SK-N-SH treated with all-trans-retinoic acid at 6 μM for 48 hours (cell line): ENCODE results near the gene CORT.

Experiments used
- ATAC-seq: fragments of 200-7000 bp; cut with Tn5 transposase; 3 replicates; pipeline ENCODE4 v1.9.1; 2020; ENCODE audit warnings: mild to moderate bottlenecking, moderate library complexity
- ARNTL ChIP-seq: fragments of 450-650 bp; formaldehyde crosslinking; IDR thresholded peaks from 2 replicates; pipeline ENCODE4 v1.5.0; 2020; ENCODE audit warnings: low read depth, mild to moderate bottlenecking, moderate library complexity, borderline replicate concordance
- BACH2 ChIP-seq: fragments of 250-450 bp; sonication (Bioruptor Pico); IDR thresholded peaks from 2 replicates; pipeline ENCODE4 v1.9.0; 2021; ENCODE audit warnings: mild to moderate bottlenecking, borderline replicate concordance
- CREB5 ChIP-seq: fragments of 250-450 bp; sonication (Bioruptor Pico); IDR thresholded peaks from 2 replicates; pipeline ENCODE4 v1.5.1; 2020; ENCODE audit warnings: low read depth, mild to moderate bottlenecking, moderate library complexity
- CSDC2 ChIP-seq: fragments of 250-450 bp; sonication (Bioruptor Pico); IDR thresholded peaks from 2 replicates; pipeline ENCODE4 v1.5.0; 2020; ENCODE audit warnings: mild to moderate bottlenecking, moderate library complexity
- ESRRG ChIP-seq: fragments of 250-450 bp; sonication (Bioruptor Pico); IDR thresholded peaks from 2 replicates; pipeline ENCODE4 v1.6.1; 2021; ENCODE audit warnings: mild to moderate bottlenecking
- GLIS3 ChIP-seq: fragments of 250-450 bp; sonication (Bioruptor Pico); IDR thresholded peaks from 2 replicates; pipeline ENCODE4 v1.5.0; 2020; ENCODE audit warnings: mild to moderate bottlenecking, moderate library complexity
- ISL1 ChIP-seq: fragments of 250-450 bp; sonication (Bioruptor Pico); IDR thresholded peaks from 2 replicates; pipeline ENCODE4 v2.1.2; 2022; ENCODE audit warnings: mild to moderate bottlenecking, moderate library complexity
- OSR1 ChIP-seq: fragments of 250-450 bp; sonication (Bioruptor Pico); IDR thresholded peaks from 2 replicates; pipeline ENCODE4 v1.8.0; 2022; ENCODE audit warnings: moderate library complexity, mild to moderate bottlenecking, inconsistent platforms
- PATZ1 ChIP-seq: fragments of 250-450 bp; sonication (Bioruptor Pico); IDR thresholded peaks from 2 replicates; pipeline ENCODE4 v1.8.0; 2020; ENCODE audit warnings: mild to moderate bottlenecking, moderate library complexity, borderline replicate concordance
- PPARA ChIP-seq: fragments of 250-450 bp; sonication (Bioruptor Pico); IDR thresholded peaks from 2 replicates; pipeline ENCODE4 v1.5.0; 2020; ENCODE audit warnings: mild to moderate bottlenecking, borderline replicate concordance
- RARB ChIP-seq: fragments of 250-450 bp; sonication (Bioruptor Pico); IDR thresholded peaks from 2 replicates; pipeline ENCODE4 v1.8.0; 2021; ENCODE audit warnings: mild to moderate bottlenecking, moderate library complexity
- SNAI2 ChIP-seq: fragments of 250-450 bp; sonication (Bioruptor Pico); IDR thresholded peaks from 2 replicates; pipeline ENCODE4 v1.5.0; 2020; ENCODE audit warnings: mild to moderate bottlenecking, moderate library complexity
- TCF4 ChIP-seq: fragments of 250-450 bp; sonication (Bioruptor Pico); IDR thresholded peaks from 2 replicates; pipeline ENCODE4 v1.8.0; 2021; ENCODE audit warnings: mild to moderate bottlenecking, moderate library complexity, borderline replicate concordance
- TOX ChIP-seq: fragments of 250-450 bp; sonication (Bioruptor Pico); IDR thresholded peaks from 2 replicates; pipeline ENCODE4 v1.8.0; 2021; ENCODE audit warnings: mild to moderate bottlenecking, moderate library complexity, borderline replicate concordance
- TSHZ2 ChIP-seq: fragments of 250-450 bp; sonication (Bioruptor Pico); IDR thresholded peaks from 2 replicates; pipeline ENCODE4 v1.5.0; 2020; ENCODE audit warnings: mild to moderate bottlenecking, moderate library complexity
- ZC3H10 ChIP-seq: fragments of 250-450 bp; sonication (Bioruptor Pico); IDR thresholded peaks from 2 replicates; pipeline ENCODE4 v1.5.1; 2021; ENCODE audit warnings: mild to moderate bottlenecking, moderate library complexity
- ZFP3 ChIP-seq: fragments of 250-450 bp; sonication (Bioruptor Pico); IDR thresholded peaks from 2 replicates; pipeline ENCODE4 v1.5.0; 2020; ENCODE audit warnings: mild to moderate bottlenecking, moderate library complexity
- ZFP30 ChIP-seq: fragments of 450-650 bp; formaldehyde crosslinking; IDR thresholded peaks from 2 replicates; pipeline ENCODE4 v1.5.0; 2022; ENCODE audit warnings: mild to moderate bottlenecking, moderate library complexity
- ZNF565 ChIP-seq: fragments of 450-650 bp; formaldehyde crosslinking; conservative IDR thresholded peaks from 2 replicates; pipeline ENCODE4 v1.5.0; 2020; ENCODE audit warnings: low read depth, mild to moderate bottlenecking, moderate library complexity
- ZNF70 ChIP-seq: fragments of 450-650 bp; formaldehyde crosslinking; IDR thresholded peaks from 2 replicates; pipeline ENCODE4 v1.5.0; 2020; ENCODE audit warnings: mild to moderate bottlenecking, moderate library complexity
- ZNF8 ChIP-seq: fragments of 450-650 bp; formaldehyde crosslinking; IDR thresholded peaks from 2 replicates; pipeline ENCODE4 v1.5.0; 2020; ENCODE audit warnings: mild to moderate bottlenecking, moderate library complexity
- TF ChIP-seq, protein P1 (sequence below): fragments of 250-450 bp; sonication (Bioruptor Pico); IDR thresholded peaks from 2 replicates; pipeline ENCODE4 v1.5.1; 2021; ENCODE audit warnings: mild to moderate bottlenecking, moderate library complexity

CORT gene

DNA sequence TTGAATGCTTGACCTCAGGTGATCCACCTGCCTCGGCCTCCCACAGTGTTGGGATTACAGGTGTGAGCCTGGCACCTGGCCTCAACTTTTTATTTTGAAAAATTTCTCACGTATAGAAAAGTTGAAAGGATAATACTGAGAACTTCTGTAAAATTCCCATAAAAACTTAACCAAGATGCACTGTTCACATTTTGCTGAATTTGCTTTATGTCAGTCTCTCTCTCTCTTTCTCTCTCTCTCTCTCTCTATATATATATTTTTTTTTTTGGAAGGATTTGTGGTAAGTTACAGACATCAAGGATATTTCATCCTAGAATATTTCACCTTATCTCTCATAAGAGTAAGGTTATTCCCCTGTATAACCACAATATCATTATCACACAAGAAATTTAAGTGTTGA, 30.8 kb downstream of the CORT start:
- no peak for TF ChIP-seq PATZ1
- no peak for TF ChIP-seq ISL1
- TF ChIP-seq TSHZ2 (CRISPR knock-in tag), result no peak
- no peak for TF ChIP-seq TCF4 (CRISPR knock-in tag)
- no peak for TF ChIP-seq GLIS3 (CRISPR knock-in tag)
- no peak for TF ChIP-seq CSDC2
- TF ChIP-seq ZNF565 (CRISPR knock-in tag), result no peak
- no peak for ATAC-seq

GRCh38 chr1:10484521-10484920, 34.7 kb downstream of the CORT start:
- ATAC-seq, result no peak
- TF ChIP-seq CSDC2, result no peak
- no peak for TF ChIP-seq ZNF70 (CRISPR knock-in tag)
- TF ChIP-seq PPARA (CRISPR knock-in tag), result no peak
- no peak for TF ChIP-seq ZNF8
- no peak for TF ChIP-seq CREB5
- no peak for TF ChIP-seq ZC3H10 (CRISPR knock-in tag)
- TF ChIP-seq RARB, result no peak
- no peak for TF ChIP-seq ARNTL
- TF ChIP-seq ZFP3 (CRISPR knock-in tag), result no peak
- no peak for TF ChIP-seq ESRRG (CRISPR knock-in tag)
- no peak for TF ChIP-seq BACH2 (CRISPR knock-in tag)
- TF ChIP-seq, protein P1, sequence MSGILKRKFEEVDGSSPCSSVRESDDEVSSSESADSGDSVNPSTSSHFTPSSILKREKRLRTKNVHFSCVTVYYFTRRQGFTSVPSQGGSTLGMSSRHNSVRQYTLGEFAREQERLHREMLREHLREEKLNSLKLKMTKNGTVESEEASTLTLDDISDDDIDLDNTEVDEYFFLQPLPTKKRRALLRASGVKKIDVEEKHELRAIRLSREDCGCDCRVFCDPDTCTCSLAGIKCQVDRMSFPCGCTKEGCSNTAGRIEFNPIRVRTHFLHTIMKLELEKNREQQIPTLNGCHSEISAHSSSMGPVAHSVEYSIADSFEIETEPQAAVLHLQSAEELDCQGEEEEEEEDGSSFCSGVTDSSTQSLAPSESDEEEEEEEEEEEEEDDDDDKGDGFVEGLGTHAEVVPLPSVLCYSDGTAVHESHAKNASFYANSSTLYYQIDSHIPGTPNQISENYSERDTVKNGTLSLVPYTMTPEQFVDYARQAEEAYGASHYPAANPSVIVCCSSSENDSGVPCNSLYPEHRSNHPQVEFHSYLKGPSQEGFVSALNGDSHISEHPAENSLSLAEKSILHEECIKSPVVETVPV (CRISPR knock-in tag), result no peak
- no peak for TF ChIP-seq ISL1
- TF ChIP-seq TCF4 (CRISPR knock-in tag), result no peak
- no peak for TF ChIP-seq OSR1 (CRISPR knock-in tag)
- TF ChIP-seq PATZ1, result no peak
- no peak for TF ChIP-seq ZFP30 (CRISPR knock-in tag)
- TF ChIP-seq SNAI2 (CRISPR knock-in tag), result no peak

DNA sequence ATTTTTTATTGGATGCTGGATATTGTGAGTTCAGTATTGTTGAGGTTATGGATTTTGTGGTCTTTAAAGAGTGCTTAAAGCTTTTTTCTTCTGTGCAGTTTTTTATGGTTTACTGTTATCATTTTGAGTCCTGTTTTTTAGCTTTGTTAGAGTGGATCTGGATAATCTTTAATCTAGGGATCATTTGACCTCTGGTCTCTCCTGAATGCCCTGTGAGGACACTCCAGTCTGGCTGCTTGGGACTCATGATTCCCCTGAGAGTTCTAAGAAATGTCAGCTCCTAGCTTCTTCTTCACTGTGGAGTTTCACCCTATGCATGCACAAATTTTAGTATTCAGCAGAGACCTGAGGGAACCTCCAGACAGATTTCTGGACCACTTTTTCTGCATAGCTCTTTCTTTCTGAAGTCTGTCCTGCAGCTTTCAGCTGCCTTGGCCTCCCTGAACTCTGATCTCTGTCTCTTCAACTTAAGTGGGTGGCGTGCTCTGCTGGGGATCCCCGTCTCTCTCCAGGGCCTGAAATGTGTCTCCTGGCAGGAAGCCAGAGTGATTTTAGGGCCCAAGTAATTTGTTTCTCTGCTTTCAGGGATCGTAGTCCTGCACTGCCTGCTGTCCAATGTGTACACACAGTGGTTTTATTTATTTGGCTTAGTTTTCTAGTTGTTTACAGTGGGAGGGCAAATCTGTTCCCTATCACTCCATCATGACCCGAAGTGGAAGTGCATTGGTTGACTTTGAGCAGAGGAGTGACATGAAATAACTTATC, 39.6 kb downstream of the CORT start:
- TF ChIP-seq ZNF8 (no peak), TOX (CRISPR knock-in tag) (no peak), OSR1 (CRISPR knock-in tag) (no peak), ZNF565 (CRISPR knock-in tag) (no peak)
- no peak for ATAC-seq
